ENCODE data around the gene PACSIN1.

Gene PACSIN1

DNA sequence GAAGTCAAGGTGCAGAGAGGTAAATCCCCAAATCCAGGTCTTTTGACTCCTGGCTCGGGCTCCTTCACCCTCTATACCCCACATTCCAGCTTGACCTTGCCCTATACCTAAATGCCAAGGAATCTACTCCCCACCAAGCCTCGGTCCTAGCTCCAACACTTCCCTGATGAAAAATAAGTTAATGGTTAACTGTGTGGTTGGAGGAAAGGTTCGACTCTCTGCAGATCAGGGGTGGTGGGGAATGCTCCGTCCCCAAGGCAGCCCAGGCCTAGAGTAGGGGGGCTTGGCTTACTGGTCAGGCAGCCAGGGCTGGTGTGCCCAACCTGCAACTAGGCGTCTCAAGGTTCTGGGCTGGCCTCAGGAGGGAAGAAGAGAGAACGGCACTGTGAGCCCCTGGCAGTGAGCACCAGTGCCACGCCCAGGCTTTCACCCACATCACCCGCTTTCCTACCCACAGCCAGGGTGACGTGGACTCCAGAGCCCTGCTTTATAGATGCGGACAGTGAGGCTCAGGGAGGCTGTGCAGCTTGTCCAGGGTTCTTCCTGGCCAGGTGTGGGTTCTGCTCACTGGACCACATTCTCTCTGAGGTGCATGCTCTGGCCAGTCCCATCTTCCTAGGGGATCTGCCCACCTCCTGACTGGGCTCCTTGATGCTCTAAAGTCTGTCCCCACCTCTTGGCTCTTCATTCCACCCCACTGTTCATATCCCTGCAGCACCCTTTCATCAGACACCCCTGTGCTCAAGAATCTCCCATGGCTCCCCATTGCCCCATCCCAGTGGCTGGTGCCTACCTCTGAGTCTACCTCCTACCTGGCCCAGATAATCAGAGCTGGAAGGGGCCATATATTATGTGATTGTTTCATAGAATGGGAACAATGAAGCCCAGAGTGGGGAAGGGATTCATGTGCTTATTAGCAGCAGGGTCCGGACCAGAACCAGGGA, 82.1 kb downstream of the PACSIN1 start:
- no peak for DNase-seq

DNA sequence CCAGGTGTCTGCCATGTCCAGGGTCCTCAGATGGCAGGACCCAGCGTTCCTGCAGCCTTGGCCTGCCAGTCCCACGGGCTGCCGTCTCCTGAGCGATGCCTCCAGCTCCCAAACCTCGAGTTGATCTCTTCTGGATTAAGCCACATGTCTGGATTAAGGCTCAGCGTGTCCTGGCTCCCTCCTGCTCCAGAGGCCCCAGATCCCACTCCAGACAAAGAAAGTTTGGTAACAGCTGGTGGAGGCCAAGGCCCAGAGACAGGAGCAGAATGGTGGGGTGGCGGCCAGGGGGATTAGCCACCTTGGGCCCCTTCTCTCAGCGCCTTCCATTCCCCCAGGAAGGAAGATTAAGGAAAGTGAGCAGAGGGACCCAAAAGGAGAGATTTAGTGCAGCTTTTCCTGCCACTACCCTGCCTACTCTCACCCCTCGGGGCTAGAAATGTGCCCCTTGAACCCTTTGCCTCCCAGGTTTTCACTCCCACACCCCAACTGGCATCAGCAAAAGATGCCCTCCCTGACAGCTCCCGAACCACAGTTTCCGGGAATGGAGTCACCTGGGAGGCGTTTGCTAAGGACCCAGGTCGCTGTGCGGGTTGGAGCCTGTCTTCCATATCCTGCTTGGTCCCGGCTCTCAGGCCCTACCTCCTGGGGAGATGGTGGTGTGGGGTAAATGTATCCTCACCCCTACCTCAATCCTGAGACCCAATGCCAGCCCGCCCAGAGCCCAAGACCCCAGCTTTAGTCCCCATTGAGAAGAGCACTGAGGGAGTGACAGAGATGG, 83.3 kb downstream of the PACSIN1 start:
- no peak for DNase-seq

DNA sequence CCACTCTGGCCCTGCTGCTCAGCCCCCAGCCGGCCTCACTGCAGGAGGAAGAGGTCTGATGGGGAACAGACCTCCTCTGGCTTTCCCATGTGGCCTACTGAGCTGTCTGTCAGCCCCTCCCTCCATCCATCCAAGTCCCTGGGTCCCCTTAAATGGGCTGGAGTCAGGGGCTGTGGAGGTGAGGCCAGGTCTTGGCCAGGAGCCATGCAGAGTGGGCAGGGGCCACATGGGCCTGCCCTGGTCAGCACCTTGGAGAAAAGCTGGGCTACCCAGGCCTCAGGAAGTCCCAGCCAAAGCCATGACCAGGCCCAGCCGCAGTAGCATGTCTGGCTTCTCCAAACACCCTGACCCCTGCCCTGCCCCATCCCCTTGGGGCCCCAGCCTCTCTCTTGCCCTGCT, 83.9 kb downstream of the PACSIN1 start:
- no peak for DNase-seq

DNA sequence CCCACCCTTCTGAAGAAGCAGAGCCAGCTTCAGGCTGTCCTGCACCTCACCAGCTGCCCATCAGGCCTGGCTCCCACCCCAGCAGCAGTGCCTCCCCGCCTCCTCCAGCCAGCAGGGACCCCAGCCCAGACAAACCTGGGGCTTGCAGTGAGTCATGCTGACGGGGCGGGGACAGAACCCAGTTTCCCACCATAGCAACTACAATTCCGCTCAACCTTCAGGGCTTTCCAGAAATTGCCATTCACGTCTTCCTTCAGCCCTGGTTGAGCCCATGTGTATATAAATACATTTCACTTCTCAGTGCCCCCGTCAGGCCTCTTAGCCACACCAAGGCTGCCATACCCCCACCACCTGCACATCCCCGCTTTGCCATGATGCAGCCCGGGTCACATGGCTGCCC, 85.8 kb downstream of the PACSIN1 start:
- no peak for DNase-seq

DNA sequence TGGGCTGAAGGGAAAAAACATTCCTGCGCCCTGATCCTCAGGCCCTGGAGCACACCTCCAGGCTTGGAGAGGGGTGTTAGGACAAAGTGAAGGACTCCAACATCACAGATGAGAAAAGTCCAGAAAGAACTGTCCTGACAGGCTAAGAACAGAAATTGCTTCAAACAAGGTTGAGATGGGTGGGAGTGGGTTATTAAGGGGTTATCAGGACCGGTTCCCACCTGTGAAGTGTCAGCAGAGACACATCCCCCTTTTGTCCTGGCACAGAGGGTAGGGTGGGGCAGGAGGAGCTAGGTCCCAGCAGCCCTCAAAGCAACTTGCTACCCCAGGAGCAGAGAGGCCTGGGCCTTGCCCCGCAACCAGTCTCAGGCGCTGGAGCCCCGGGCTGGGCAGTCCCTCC, 86.7 kb downstream of the PACSIN1 start:
- DNase-seq = no peak

DNA sequence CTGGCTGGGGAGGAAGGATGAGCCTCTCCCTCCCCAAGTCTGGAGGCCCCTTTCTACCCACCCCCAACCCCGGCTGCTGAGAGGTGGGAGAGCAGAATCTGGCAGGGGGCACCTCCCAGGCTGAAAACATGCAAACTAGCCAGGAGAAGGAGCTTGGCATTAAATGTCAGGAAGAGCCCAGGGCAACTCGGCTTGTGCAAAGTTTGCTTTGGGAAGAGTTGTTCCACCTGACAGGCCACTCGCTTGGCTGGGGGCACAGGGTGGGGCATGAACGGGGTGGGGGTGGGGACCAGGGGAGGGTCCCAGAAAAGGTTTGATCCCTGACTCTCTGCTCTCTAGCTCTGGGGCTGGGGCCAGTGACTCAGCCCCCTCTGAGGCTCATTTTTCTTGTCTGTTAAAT, 87.3 kb downstream of the PACSIN1 start:
- DNase-seq = no peak

DNA sequence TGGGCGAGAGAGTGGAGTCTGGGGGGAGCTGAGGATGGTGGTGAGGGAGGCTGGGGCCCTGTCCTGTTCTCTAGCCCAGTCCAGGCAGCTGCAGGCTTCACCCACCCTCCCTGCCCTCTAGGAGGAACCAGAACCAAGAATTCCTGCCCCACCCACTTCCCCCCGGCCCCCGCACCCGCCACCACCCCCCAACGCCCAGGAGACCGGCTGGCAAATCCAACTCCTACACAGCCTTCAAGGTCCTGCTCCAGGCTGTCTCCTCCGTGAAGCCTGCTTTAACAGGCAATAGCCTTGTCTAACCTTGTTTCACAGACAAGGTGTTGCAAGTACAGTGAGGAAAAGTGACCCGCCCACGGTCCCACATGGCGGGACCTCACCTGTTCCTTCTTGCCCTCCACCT, 87.9 kb downstream of the PACSIN1 start:
- no peak for DNase-seq

DNA sequence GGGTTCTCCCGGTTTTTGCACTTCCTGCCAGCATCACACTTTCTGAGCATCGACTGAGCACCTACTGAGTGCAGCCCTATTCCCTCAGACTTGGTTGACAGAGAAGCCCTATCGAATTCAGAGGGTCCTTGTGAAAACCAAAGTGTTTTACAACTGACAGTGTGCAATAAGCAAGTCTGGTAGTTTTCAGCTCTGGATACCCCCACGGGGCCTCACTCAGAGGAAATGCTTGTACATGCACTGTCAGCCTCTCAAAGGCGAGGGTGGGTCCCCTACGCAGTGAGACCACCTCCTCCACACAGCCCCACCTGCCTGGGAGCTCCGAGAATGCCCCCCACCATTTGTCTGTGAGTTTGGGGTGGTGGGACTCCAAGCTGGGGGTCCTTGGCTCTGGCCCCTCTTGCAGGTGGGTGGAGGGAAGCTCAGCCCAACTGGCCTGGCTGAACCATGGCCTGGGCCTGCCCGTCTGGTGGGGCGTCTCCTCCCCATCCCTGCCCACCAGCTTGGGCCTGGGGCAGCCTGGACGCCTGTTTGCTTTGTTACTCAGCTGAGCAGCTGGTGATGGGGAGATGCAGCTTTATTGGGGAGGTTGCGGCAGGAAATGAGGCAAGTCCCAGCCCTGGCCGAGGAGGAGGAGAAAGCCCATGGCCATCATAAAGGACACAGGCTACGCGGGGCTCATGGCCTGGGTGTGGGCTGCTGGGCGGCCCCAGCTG, 88.6 kb downstream of the PACSIN1 start:
- no peak for DNase-seq

DNA sequence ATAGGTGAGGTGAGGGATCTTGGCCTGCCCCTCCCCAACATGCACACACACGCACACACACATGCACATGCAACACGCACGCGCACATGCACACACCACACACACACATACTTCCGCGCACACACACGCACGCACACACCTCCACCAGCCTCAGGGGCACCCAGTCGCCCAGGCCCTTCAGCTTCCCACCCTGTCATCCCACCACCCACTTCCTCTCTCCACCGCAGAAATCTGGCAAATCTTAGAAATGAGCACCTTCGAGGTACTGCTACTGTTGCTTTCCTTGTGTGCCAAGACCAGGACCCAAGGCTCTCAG, 89.1 kb downstream of the PACSIN1 start:
- DNase-seq = no peak

DNA sequence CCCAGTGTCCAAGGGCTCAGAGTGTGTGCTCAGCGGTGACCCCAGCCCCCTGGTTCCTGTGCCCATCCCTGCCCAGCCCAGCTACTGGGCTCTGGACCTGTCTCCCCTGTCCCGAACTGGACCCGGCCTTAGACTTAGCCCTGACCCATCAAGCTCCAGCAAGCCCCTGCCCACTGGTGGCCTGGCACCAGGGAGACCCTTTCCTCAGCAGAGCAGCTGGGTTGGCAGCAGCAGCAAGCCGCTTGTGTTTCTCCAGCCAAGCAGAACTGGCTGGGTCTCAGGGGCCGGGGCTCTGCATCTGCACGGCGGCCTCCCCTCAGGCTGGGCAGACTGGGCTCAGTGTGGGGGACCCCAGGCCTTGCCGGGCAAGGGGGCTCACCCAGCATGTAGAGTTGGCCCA, 89.5 kb downstream of the PACSIN1 start:
- DNase-seq = no peak

DNA sequence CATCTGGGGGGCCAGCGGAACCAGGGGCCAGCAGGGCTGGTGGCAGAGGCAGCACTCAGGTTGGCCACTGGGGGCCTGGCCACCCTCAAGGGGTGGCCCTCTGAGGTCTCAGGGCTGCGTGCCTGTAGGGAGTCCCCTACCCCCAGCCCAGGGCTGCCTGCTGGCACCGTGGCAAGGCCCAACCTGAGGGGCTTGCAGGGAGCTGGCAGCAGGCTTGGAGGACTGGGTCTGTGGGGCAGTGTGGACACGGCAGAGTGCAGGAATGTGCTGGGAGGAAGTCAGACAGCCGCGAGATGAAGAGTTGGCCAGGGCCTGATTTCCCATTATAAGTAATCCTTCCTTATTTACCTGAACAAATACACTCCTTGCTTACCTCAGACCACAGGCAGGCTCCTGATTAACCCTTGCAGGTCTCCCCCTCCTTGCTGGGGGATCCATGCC, 90.2 kb downstream of the PACSIN1 start, which contains the start of gene SPDEF:
SPDEF (minus strand) TSS at position 299 of the 441 bp plus-strand sequence. CDS start 11,874 bp downstream, outside the sequence.
- no peak for DNase-seq

DNA sequence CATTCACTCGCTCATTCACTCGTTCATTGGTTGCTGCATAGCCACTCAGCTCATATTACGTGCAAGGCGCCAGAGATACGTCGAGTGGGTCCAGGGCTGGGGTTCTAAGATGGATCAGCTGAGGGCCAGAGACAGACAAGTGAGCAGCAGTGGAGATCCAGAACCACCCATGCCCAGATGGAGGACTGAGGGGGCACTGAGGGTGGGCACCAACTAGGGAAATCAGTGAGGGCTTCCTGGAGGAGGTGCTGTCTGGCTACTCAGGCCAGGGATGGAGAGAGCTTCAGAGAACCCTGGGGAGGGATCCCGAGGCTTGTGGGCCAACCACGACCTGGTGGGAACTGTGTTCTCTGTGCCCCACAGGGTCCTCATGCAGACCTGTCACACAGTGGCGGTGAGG, 90.6 kb downstream of the PACSIN1 start:
- DNase-seq = no peak

DNA sequence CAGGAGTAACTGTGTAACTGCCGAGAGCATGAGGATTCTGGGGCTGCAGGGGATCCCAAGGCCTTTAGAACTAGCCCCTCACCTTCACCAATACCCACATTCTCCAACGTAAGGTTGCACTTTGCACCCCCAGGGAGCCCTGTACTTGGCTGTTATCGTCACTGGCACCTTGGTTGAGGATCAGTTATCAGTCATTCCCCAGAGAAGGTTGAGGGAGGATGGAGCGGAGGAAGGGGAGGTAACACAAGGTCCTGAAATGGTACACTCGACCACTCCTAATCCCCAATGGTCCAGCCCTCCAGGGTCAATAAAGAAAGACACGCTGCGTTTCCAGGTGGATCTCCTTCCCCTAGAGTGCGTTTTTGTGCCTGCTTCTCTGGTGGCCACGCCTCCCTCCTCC, 91.4 kb downstream of the PACSIN1 start:
- no peak for DNase-seq

DNA sequence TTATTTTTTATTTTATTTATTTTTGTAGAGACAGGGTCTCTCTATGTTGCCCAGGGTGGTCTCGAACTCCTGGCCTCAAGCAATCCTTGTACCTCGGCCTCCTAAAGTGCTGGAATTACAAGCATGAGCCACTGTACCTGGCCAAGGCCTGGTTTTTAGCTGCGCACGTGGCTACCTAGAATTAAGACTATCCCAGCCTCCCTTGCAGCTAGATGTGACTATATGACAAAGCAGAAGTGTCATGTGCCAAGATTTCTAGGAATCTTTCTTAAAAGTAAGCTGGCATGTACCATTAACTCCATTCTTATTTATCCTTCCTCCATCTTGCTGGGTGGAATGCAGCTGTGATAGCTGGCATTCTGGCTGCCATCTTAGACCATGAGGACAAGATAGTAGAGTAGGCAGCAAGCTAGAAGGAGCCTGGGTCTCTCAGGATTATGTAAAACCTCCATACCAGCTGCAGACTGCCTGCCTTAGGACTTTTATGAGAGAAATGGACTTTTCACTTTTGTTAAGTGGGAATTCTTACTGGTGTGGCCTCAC, 92.4 kb downstream of the PACSIN1 start:
- no peak for DNase-seq

DNA sequence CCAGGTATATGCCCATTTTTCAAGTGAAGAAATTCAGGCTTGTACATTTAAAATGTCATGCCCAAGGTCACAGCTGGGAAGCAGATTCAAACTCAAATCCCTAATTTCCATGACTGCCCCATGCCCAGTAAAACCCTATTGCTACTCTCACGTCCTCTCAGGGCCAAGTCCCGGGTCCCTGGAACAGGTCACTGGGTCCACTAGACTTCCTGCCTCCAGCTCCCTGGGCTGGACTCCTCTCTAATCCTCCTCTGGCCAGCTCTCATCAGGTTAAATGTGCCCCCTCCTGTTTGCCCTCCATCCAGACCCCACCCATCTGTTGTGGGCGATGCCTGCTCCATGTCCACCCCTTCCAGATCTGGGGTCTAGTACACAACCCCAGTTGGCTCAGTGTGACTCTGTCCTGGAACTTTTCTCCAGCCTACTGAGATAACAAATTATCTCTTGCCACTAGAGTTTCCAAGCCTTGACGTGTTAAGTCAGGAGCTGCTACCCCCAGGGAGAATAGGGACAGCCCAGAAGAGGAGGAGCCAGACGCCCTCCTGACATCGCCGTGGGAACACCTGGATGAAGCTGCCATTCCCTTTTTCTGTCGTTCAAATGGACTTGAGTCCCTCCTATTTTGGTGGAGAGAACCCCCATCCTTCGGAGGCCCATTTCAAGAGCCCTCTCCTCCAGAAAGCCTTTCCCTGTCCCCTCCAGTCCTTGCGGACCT, 93.9 kb downstream of the PACSIN1 start:
- no peak for DNase-seq

DNA sequence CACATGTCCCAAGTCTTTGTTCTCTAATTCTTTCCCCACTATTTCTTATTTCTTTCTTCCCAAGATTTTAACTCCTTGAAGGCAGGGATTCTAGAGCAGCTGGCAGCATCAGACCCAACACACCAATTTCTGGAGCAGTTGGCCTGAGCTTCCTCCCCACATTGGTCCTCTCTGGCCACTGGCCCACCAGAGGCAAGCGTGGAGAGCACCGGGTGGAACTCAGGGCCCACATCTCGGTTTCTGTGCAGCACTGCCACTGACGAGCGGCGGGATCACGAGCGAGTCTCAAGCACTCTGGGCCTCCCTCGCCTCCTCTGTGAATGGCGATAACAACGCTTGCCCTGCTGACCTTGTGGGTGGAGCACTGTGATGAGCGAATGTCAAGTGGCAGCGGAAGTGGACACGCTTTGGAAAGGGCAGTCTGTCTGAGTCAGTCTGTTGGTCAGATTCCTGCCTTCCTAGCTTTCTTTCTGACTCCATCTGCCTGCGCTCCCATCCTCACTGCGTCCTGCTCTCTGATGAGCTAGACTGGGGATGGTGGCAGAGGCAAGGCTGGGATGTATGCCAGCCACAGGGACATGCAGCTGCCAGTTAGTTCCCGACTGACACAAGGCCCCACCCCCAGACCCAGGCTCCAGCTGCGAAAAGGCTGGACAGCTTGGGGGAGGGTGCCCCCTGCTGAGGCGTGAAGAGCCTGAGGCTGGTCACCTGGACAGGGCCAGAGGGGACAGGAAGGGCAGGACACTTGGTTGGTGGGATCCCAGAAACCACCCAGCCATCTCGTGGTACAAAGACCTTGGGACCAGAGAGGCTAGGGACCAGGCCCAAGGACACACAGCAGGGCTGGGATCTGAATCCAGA, 94.7 kb downstream of the PACSIN1 start:
- DNase-seq = no peak

DNA sequence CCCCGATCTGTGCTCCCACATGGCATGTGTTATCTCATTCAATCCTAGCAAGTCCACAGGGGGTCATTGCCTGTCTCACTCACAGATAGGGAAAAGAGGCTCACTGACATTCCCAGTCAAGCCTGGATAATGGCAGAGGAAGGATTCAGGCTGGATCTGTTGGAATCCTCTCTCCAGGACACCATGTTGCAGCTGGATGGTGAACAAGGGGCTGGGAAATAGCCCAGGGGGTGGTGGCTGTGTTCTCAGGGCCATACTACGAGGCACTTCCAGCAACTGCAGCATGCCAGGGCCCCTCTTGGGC, 95.3 kb downstream of the PACSIN1 start:
- DNase-seq = no peak

DNA sequence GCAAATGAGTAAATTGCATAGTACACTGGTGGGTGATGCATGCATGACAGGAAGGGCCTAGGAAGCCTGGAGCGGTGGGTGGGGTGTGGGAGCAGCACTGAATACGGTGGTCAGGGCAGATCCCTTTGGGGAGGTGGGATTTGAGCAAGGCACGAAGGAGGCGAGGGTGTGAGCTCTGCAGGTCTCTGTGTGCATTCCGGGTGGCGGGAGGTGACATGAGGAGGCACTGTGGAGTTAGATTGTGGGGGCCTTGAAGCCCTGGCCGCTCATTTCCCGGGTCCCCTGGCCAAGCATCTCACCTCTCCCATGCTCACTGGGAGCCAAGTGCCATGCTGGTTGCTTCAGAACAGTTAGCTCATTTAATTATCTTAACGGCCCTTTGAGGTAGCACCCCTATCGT, 96.5 kb downstream of the PACSIN1 start:
- DNase-seq = no peak

DNA sequence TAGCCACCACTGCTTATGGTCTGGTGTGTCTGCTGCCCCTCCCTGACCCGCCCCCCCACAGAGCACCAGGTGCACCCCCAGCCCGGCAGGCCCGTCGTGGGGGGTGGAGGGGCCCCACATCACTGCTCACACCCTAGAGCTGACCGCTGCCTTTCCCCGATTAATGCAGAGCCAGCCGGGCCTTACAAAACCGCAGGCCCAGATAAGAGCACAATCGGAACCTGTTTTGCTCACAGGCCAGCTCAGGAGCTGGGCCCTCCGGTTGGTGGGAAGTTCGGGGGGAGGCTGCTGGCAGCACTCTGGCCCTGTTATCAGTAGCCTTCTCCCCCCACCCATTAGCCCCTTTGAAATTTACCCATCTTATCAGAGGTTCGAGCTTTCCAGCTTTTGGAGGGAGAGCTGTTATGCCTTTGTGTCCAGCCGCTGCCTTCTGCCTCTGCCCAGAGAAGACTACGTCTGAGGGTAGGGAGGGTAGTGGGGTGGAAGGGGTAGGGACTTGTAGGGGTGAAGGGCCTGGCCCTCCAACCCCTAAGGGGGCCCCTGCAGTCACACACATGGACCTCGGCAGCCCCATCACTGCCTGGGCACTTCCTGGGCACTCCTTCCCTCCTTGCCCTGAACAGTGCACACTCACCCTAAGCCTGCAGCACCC, 97.1 kb downstream of the PACSIN1 start:
- no peak for DNase-seq

DNA sequence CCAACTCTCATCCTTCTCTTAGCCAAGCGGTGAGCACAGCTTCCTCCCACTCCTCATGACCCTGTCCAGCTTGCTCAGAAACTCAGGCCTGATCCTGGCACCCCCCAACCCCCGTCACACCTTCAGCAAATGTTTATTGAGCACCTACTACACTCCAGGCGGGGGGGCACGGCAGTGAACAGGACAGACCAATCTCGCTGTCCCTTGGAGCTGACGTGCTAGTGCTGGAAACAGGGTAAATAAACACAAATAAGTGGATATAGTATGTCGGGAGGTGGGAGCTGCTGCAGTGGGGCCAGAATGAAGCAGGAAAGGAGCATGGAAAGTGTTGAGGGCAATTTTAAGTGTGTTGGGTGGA, 97.6 kb downstream of the PACSIN1 start:
- DNase-seq = no peak

DNA sequence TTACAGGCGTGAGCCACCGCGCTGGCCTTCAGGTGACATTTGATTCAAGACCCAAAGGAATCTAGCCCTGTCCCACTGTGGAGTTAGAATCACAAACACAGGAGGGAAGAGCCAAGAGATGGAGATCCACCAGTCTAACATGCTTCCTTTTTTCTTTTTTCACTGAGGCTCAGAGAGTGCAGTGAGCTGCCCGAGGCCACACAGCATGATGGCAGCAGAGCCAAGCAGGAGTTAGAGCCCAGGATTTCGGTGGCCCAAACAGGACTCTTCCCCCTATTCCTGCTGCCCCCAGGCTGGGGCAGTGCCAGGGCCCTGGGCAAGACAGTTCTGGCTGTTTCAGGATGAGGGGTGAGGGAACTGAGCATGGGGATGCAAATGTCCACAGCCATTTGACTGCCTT, 98.3 kb downstream of the PACSIN1 start:
- DNase-seq = no peak
